RWPE2 (cell line): ENCODE results near the gene KCNAB2.

Experiments
- ATAC-seq: fragments of 200-7000 bp; cut with Tn5 transposase; 3 replicates; pipeline ENCODE4 v1.9.1; 2021; ENCODE audit warnings: low read depth
- DNase-seq: peaks from one replicate; pipeline ENCODE4 v3.0.0-alpha.2; 2020; ENCODE audit warnings: low spot score
- H3K27ac ChIP-seq: fragments of 450-650 bp; 2 replicates; pipeline ENCODE4 v1.5.1; 2017; ENCODE audit warnings: mild to moderate bottlenecking; ENCODE audit not compliant: poor library complexity, severe bottlenecking
- H3K27me3 ChIP-seq: fragments of 250-450 bp; sonication (Bioruptor Pico); 2 replicates; pipeline ENCODE4 v1.5.1; 2021; ENCODE audit warnings: mild to moderate bottlenecking, moderate library complexity; ENCODE audit not compliant: insufficient read depth, poor library complexity, severe bottlenecking
- H3K36me3 ChIP-seq: fragments of 250-450 bp; sonication (Bioruptor Pico); 2 replicates; pipeline ENCODE4 v1.5.1; 2020; ENCODE audit warnings: low read depth, mild to moderate bottlenecking, moderate library complexity
- H3K4me1 ChIP-seq: fragments of 250-450 bp; sonication (Bioruptor Pico); 2 replicates; pipeline ENCODE4 v1.5.1; 2021; ENCODE audit warnings: mild to moderate bottlenecking, moderate library complexity; ENCODE audit not compliant: insufficient read depth, poor library complexity, severe bottlenecking
- H3K4me3 ChIP-seq: fragments of 250-450 bp; sonication (Bioruptor Pico); 2 replicates; pipeline ENCODE4 v1.5.1; 2021; ENCODE audit warnings: mild to moderate bottlenecking, moderate library complexity; ENCODE audit not compliant: severe bottlenecking
- H3K9me3 ChIP-seq: fragments of 250-450 bp; sonication (Bioruptor Pico); 2 replicates; pipeline ENCODE4 v1.5.1; 2021; ENCODE audit warnings: mild to moderate bottlenecking, moderate library complexity; ENCODE audit not compliant: severe bottlenecking
- CTCF ChIP-seq: fragments of 450-650 bp; IDR thresholded peaks from one replicate; pipeline ENCODE4 v1.5.1; 2017; ENCODE audit warnings: mild to moderate bottlenecking, moderate library complexity; ENCODE audit not compliant: poor library complexity, severe bottlenecking

KCNAB2 gene

GRCh38 chr1:6003568-6004411 is 41.9 kb upstream of the KCNAB2 start:
- no peak overlapping the region for H3K27ac ChIP-seq
- H3K9me3 ChIP-seq = no peaks in the 10 kb centered on the region
- no peak for TF ChIP-seq CTCF
- H3K36me3 ChIP-seq = no peaks in the 10 kb centered on the region
- DNase-seq (peak; percentile 29), ATAC-seq (no peak)
- no peaks in the 10 kb centered on the region for H3K4me1 ChIP-seq
- no peaks in the 10 kb centered on the region for H3K27me3 ChIP-seq
- H3K4me3 ChIP-seq = no peak overlapping the region

- ATAC-seq = no peak
- no peak for TF ChIP-seq CTCF
- Histone ChIP-seq H3K4me3 (no peak overlapping the region), H3K27ac (no peak overlapping the region), H3K36me3 (no peaks in the 10 kb centered on the region), H3K9me3 (no peaks in the 10 kb centered on the region), H3K27me3 (no peaks in the 10 kb centered on the region), H3K4me1 (no peaks in the 10 kb centered on the region)
- peak; percentile 23 for DNase-seq
These were observed 41.1 kb upstream of the KCNAB2 start for GRCh38 chr1:6004412-6005123.

GRCh38 chr1:6005276-6005917 is 40.3 kb upstream of the KCNAB2 start:
- H3K4me3 ChIP-seq = no peak overlapping the region
- DNase-seq (peak; percentile 42), ATAC-seq (no peak)
- H3K36me3 ChIP-seq = no peaks in the 10 kb centered on the region
- H3K4me1 ChIP-seq = no peaks in the 10 kb centered on the region
- no peak overlapping the region for H3K27ac ChIP-seq
- no peaks in the 10 kb centered on the region for H3K27me3 ChIP-seq
- no peak for TF ChIP-seq CTCF
- no peaks in the 10 kb centered on the region for H3K9me3 ChIP-seq

GRCh38 chr1:6006882-6007281 is 38.8 kb upstream of the KCNAB2 start:
- TF ChIP-seq CTCF = no peak
- no peak overlapping the region for H3K27ac ChIP-seq
- H3K27me3 ChIP-seq = no peaks in the 10 kb centered on the region
- H3K36me3 ChIP-seq = no peaks in the 10 kb centered on the region
- no peaks in the 10 kb centered on the region for H3K4me1 ChIP-seq
- peak; percentile 36 for DNase-seq
- no peaks in the 10 kb centered on the region for H3K9me3 ChIP-seq
- no peak overlapping the region for H3K4me3 ChIP-seq
- no peak for ATAC-seq
